ENCODE measurements around the gene SCN8A. TPM values are rescaled to one million over a fixed set of nuclear protein-coding genes. Genes with fewer than 3 reads are reported as not detected.

SCN8A gene
- 41.7 and 42.1 TPM in 2 replicates for total RNA-seq

GRCh38 chr12:51591016-51591901 is at the start of gene SCN8A:
Gene SCN8A, plus strand, starts transcription at chr12:51591233. Its CDS starts 71,585 bp downstream, at chr12:51662818.

GRCh38 chr12:51848326-51848727 is 257.3 kb downstream of the SCN8A start, which contains the start of gene FIGNL2:
Gene FIGNL2, minus strand, starts transcription at chr12:51848718. Its CDS starts 26,305 bp downstream, at chr12:51822413.

Other genes starting within 250 kb of the SCN8A start
- gene CELA1, start 244.6 kb upstream of the SCN8A start, total RNA-seq: not detected in 2 replicates
- gene GALNT6, start 199.8 kb upstream of the SCN8A start, total RNA-seq: 6.1 and 10.2 TPM in 2 replicates
- 4.1 and 6.3 TPM in 2 replicates for gene SLC4A8, start 166.4 kb upstream of the SCN8A start, total RNA-seq

Data from articular chondrocyte of knee joint (primary cell).